ENCODE data around the gene OR13C8.
A peak's percentile ranks its signal among the peaks of the same experiment; 100 is the strongest.

GRCh38 chr9:104577263-104577662, 8.3 kb downstream of the OR13C8 start:
- TF ChIP-seq CTCF (IDR thresholded peaks at IDR 0.05 in 2 of 3, conservative IDR thresholded peaks at IDR 0.05 in 1 of 3; ENCODE audit: borderline replicate concordance in 1 of 3, insufficient read depth in 1 of 3, low read depth in 2 of 3, low read length in 2 of 3) (no peak), EZH2 (IDR thresholded peaks at IDR 0.05) (no peak), CEBPB (IDR thresholded peaks at IDR 0.05; ENCODE audit: low read depth) (0 out of 2 replicates have a peak, but pooled peaks have one; percentile 22), REST (IDR thresholded peaks at IDR 0.05; ENCODE audit: low read depth) (no peak), MAX (IDR thresholded peaks at IDR 0.05) (no peak), POLR2A (IDR thresholded peaks at IDR 0.05; ENCODE audit: borderline replicate concordance, extremely low read depth, insufficient read depth, insufficient read length) (no peak), POLR2AphosphoS5 (IDR thresholded peaks at IDR 0.05; ENCODE audit: low read depth, low read length) (no peak), EZH2phosphoT487 (IDR thresholded peaks at IDR 0.05; ENCODE audit: borderline replicate concordance) (no peak), YY1 (IDR thresholded peaks at IDR 0.05; ENCODE audit: extremely low read depth, insufficient replicate concordance, low read depth, low read length) (no peak), TCF7L2 (IDR thresholded peaks at IDR 0.05; ENCODE audit: borderline replicate concordance, extremely low read depth, insufficient read depth, insufficient read length) (no peak), EGR1 (IDR thresholded peaks at IDR 0.05; ENCODE audit: low read depth) (no peak), ZFX (IDR thresholded peaks at IDR 0.05) (no peak), RAD21 (IDR thresholded peaks at IDR 0.05; ENCODE audit: low read depth) (no peak), CBX3 (IDR thresholded peaks at IDR 0.05; ENCODE audit: low read depth) (no peak)
